HepG2 (cell line): ENCODE data around the gene CD320. TPM values are rescaled to one million over a fixed set of nuclear protein-coding genes. Genes with fewer than 3 reads are reported as not detected.

ENCODE experiments used
- BHLHE40 ChIP-seq: IDR thresholded peaks from 2 replicates; pipeline ENCODE4 v1.6.1; 2011; ENCODE audit warnings: low read length, improper control_type of control experiment
- CEBPG ChIP-seq: IDR thresholded peaks from 2 replicates; pipeline ENCODE4 v1.6.1; 2016
- GFI1 ChIP-seq: sonication (generic); formaldehyde crosslinking; IDR thresholded peaks from 2 replicates; pipeline ENCODE4 v1.5.0; 2020; ENCODE audit warnings: missing genetic modification reagents, mild to moderate bottlenecking, borderline replicate concordance
- JUND ChIP-seq: sonication (generic); formaldehyde crosslinking; IDR thresholded peaks from 2 replicates; pipeline ENCODE4 v1.8.0; 2022; ENCODE audit warnings: mild to moderate bottlenecking, missing genetic modification reagents
- KAT7 ChIP-seq: IDR thresholded peaks from 2 replicates; pipeline ENCODE4 v1.6.1; 2018; ENCODE audit warnings: borderline replicate concordance, missing compliant biosample characterization
- MXD1 ChIP-seq: sonication (generic); formaldehyde crosslinking; IDR thresholded peaks from 2 replicates; pipeline ENCODE4 v1.4.0; 2020; ENCODE audit warnings: mild to moderate bottlenecking, missing genetic modification reagents
- NFRKB ChIP-seq: fragments of 450-650 bp; IDR thresholded peaks from 2 replicates; pipeline ENCODE4 v1.6.1; 2017
- PHF5A ChIP-seq: IDR thresholded peaks from one replicate; pipeline ENCODE4 v1.6.1; 2018; ENCODE audit warnings: low read depth, missing genetic modification reagents; ENCODE audit not compliant: unreplicated experiment
- SMAD1 ChIP-seq: sonication (generic); formaldehyde crosslinking; IDR thresholded peaks from 2 replicates; pipeline ENCODE4 v1.4.0; 2020; ENCODE audit warnings: missing genetic modification reagents, low read depth, mild to moderate bottlenecking, borderline replicate concordance
- SRY ChIP-seq: sonication (generic); formaldehyde crosslinking; IDR thresholded peaks from 2 replicates; pipeline ENCODE4 v1.8.0; 2022; ENCODE audit warnings: mild to moderate bottlenecking, missing genetic modification reagents
- ZKSCAN8 ChIP-seq: IDR thresholded peaks from 2 replicates; pipeline ENCODE4 v1.6.1; 2016; ENCODE audit warnings: borderline replicate concordance, missing genetic modification reagents, missing compliant biosample characterization
- ZMAT5 ChIP-seq: sonication (generic); formaldehyde crosslinking; IDR thresholded peaks from 2 replicates; pipeline ENCODE4 v1.5.0; 2020; ENCODE audit warnings: mild to moderate bottlenecking, low read depth, missing genetic modification reagents, borderline replicate concordance
- polyA plus RNA-seq, 8 experiments: library from polyadenylated mRNA; depleted of rRNA in 3 of 8; stranded (reverse) in 7 of 8; unstranded in 1 of 8; fragments of >200 nt; fragmentation: Illumina TruSeq in 4 of 8; extraction: Trizol in 4 of 8; gene quantifications; 2 replicates each; pipeline versions ENCODE4 v1.2.1 to v1.2.3, GENCODE V29; 2011 to 2016; ENCODE audit warnings: low read depth in 4 of 8, missing spikeins in 1 of 8, mixed read lengths in 1 of 8; ENCODE audit not compliant: insufficient read depth in 1 of 8
- total RNA-seq, 5 experiments: library from RNA; depleted of rRNA; stranded (reverse); fragments of >200 nt; fragmentation: Illumina TruSeq; extraction: Trizol; gene quantifications; 2 replicates each; pipeline ENCODE4 v1.2.3, GENCODE V29; 2016; ENCODE audit warnings: low read depth in 1 of 5
- TF ChIP-seq, protein P1 (sequence below): sonication (generic); formaldehyde crosslinking; IDR thresholded peaks from 2 replicates; pipeline ENCODE4 v1.4.0; 2020; ENCODE audit warnings: missing genetic modification reagents, borderline replicate concordance
- TF ChIP-seq, protein P2 (sequence below): sonication (generic); formaldehyde crosslinking; IDR thresholded peaks from 2 replicates; pipeline ENCODE4 v1.4.0; 2020; ENCODE audit warnings: missing genetic modification reagents, borderline replicate concordance
- TF ChIP-seq, protein P3 (sequence below): sonication (generic); formaldehyde crosslinking; IDR thresholded peaks from 2 replicates; pipeline ENCODE4 v1.5.0; 2020; ENCODE audit warnings: mild to moderate bottlenecking, missing genetic modification reagents, borderline replicate concordance
- TF ChIP-seq, protein P4 (sequence below): sonication (generic); formaldehyde crosslinking; IDR thresholded peaks from 2 replicates; pipeline ENCODE4 v1.8.0; 2022; ENCODE audit warnings: low read depth, missing genetic modification reagents
- TF ChIP-seq, protein P5 (sequence below): sonication (generic); formaldehyde crosslinking; IDR thresholded peaks from 2 replicates; pipeline ENCODE4 v1.4.0; 2020; ENCODE audit warnings: mild to moderate bottlenecking, missing genetic modification reagents
- TF ChIP-seq, protein P6 (sequence below): IDR thresholded peaks from 2 replicates; pipeline ENCODE4 v1.6.1; 2016; ENCODE audit warnings: low read depth, borderline replicate concordance

CD320 gene
- total and polyA plus RNA-seq, 2 of the 13 experiments (the other 11 are each of a cell fraction or from before 2014, with no cell fraction given), result 83.1 to 99.9 TPM

DNA sequence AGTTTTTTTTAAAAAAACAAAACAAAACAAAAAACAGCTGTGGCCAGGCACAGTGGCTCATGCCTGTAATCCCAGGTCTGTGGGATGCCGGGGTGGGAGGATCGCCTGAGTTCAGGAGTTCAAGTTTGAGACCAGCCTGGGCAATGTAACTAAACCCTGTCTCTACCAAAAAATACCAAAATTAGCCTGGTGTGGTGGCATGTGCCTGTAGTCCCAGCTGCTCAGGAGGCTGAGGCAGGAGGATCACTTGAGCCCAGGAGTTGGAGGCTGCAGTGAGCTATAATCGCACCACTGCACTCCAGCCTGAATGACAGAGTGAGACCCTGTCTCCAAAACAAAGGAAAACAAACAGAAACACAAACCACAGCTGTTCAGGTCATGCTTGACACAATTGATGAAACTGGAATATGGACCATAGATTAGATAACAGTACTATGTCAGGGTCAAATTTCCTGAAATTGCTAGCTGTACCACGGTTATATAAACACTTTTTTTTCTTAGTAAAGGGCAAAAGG lies 48.9 kb upstream of the CD320 start (continued):
- TF ChIP-seq, protein P1, sequence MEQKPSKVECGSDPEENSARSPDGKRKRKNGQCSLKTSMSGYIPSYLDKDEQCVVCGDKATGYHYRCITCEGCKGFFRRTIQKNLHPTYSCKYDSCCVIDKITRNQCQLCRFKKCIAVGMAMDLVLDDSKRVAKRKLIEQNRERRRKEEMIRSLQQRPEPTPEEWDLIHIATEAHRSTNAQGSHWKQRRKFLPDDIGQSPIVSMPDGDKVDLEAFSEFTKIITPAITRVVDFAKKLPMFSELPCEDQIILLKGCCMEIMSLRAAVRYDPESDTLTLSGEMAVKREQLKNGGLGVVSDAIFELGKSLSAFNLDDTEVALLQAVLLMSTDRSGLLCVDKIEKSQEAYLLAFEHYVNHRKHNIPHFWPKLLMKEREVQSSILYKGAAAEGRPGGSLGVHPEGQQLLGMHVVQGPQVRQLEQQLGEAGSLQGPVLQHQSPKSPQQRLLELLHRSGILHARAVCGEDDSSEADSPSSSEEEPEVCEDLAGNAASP (CRISPR knock-in tag), result peak; percentile 95
- TF ChIP-seq MXD1 (CRISPR knock-in tag) (no peak), BHLHE40 (peak; percentile 59; the same call in 1 of the 2 replicates), JUND (0 out of 2 replicates have a peak, but pooled peaks have one; percentile 23), ZMAT5 (CRISPR knock-in tag) (no peak), SMAD1 (CRISPR knock-in tag) (no peak; the same call in 1 of the 2 replicates), CEBPG (CRISPR knock-in tag) (peak; percentile 80), PHF5A (CRISPR knock-in tag) (peak; percentile 87), KAT7 (CRISPR knock-in tag) (no peak), ZKSCAN8 (CRISPR knock-in tag) (peak; percentile 79), GFI1 (peak; percentile 89), SRY (CRISPR knock-in tag) (peak; percentile 49; the same call in 1 of the 2 replicates), NFRKB (no peak)
- TF ChIP-seq, protein P2, sequence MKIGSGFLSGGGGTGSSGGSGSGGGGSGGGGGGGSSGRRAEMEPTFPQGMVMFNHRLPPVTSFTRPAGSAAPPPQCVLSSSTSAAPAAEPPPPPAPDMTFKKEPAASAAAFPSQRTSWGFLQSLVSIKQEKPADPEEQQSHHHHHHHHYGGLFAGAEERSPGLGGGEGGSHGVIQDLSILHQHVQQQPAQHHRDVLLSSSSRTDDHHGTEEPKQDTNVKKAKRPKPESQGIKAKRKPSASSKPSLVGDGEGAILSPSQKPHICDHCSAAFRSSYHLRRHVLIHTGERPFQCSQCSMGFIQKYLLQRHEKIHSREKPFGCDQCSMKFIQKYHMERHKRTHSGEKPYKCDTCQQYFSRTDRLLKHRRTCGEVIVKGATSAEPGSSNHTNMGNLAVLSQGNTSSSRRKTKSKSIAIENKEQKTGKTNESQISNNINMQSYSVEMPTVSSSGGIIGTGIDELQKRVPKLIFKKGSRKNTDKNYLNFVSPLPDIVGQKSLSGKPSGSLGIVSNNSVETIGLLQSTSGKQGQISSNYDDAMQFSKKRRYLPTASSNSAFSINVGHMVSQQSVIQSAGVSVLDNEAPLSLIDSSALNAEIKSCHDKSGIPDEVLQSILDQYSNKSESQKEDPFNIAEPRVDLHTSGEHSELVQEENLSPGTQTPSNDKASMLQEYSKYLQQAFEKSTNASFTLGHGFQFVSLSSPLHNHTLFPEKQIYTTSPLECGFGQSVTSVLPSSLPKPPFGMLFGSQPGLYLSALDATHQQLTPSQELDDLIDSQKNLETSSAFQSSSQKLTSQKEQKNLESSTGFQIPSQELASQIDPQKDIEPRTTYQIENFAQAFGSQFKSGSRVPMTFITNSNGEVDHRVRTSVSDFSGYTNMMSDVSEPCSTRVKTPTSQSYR, result peak; percentile 42; the same call in 1 of the 2 replicates
- TF ChIP-seq, protein P3, sequence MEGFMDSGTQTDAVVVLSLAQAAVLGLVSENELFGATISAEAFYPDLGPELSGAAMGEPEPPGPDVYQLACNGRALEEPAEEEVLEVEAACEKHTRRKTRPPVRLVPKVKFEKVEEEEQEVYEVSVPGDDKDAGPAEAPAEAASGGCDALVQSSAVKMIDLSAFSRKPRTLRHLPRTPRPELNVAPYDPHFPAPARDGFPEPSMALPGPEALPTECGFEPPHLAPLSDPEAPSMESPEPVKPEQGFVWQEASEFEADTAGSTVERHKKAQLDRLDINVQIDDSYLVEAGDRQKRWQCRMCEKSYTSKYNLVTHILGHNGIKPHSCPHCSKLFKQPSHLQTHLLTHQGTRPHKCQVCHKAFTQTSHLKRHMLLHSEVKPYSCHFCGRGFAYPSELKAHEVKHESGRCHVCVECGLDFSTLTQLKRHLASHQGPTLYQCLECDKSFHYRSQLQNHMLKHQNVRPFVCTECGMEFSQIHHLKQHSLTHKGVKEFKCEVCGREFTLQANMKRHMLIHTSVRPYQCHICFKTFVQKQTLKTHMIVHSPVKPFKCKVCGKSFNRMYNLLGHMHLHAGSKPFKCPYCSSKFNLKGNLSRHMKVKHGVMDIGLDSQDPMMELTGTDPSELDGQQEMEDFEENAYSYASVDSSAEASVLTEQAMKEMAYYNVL, result peak; percentile 94
- TF ChIP-seq, protein P4, sequence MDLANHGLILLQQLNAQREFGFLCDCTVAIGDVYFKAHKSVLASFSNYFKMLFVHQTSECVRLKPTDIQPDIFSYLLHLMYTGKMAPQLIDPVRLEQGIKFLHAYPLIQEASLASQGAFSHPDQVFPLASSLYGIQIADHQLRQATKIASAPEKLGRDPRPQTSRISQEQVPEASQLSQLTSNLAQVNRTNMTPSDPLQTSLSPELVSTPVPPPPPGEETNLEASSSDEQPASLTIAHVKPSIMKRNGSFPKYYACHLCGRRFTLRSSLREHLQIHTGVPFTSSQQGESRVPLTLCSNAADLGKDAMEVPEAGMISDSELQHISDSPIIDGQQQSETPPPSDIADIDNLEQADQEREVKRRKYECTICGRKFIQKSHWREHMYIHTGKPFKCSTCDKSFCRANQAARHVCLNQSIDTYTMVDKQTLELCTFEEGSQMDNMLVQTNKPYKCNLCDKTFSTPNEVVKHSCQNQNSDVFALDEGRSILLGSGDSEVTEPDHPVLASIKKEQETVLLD (CRISPR knock-in tag), result 0 out of 2 replicates have a peak, but pooled peaks have one; percentile 39
- TF ChIP-seq, protein P5, sequence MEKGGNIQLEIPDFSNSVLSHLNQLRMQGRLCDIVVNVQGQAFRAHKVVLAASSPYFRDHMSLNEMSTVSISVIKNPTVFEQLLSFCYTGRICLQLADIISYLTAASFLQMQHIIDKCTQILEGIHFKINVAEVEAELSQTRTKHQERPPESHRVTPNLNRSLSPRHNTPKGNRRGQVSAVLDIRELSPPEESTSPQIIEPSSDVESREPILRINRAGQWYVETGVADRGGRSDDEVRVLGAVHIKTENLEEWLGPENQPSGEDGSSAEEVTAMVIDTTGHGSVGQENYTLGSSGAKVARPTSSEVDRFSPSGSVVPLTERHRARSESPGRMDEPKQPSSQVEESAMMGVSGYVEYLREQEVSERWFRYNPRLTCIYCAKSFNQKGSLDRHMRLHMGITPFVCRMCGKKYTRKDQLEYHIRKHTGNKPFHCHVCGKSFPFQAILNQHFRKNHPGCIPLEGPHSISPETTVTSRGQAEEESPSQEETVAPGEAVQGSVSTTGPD (CRISPR knock-in tag), result peak; percentile 50; the same call in 1 of the 2 replicates
- TF ChIP-seq, protein P6, sequence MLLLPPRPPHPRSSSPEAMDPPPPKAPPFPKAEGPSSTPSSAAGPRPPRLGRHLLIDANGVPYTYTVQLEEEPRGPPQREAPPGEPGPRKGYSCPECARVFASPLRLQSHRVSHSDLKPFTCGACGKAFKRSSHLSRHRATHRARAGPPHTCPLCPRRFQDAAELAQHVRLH (CRISPR knock-in tag), result peak; percentile 82; the same call in 1 of the 2 replicates
